Liver (tissue), 3 donors: ENCODE results near the gene ILF2.
"Not testable (repeated sequence)": the region's sequence is repeated elsewhere in the genome, so short reads cannot be mapped to it uniquely, and the experiment has no call there.

Experiments used
- GABPA ChIP-seq, 2 donors: IDR thresholded peaks in 1 of 2; conservative IDR thresholded peaks in 1 of 2; 2 replicates each; pipeline ENCODE4 v1.6.1; 2016; ENCODE audit warnings: antibody characterized with exemption in 2 of 2, mild to moderate bottlenecking in 1 of 2, moderate library complexity in 1 of 2
- JUND ChIP-seq, 2 donors: IDR thresholded peaks; 2 replicates each; pipeline ENCODE4 v1.6.1; 2016; ENCODE audit warnings: antibody characterized with exemption in 2 of 2
- RAD21 ChIP-seq, 2 donors: IDR thresholded peaks; 2 replicates each; pipeline ENCODE4 v1.6.1; 2016; ENCODE audit warnings: antibody characterized with exemption in 2 of 2, mild to moderate bottlenecking in 2 of 2
- TAF1 ChIP-seq: conservative IDR thresholded peaks from 2 replicates; pipeline ENCODE4 v1.6.1; 2016; ENCODE audit warnings: antibody characterized with exemption, mild to moderate bottlenecking
- ZBTB33 ChIP-seq: IDR thresholded peaks from 2 replicates; pipeline ENCODE4 v1.6.1; 2016; ENCODE audit warnings: antibody characterized with exemption
- TF ChIP-seq, protein P1 (sequence below): IDR thresholded peaks from 2 replicates; pipeline ENCODE4 v1.6.1; 2016; ENCODE audit warnings: antibody characterized with exemption, mild to moderate bottlenecking
- TF ChIP-seq, protein P2 (sequence below): fragments of 150-350 bp; IDR thresholded peaks from 2 replicates; pipeline ENCODE4 v1.5.1; 2017; ENCODE audit warnings: improper control_type of control experiment, low read depth, low read length; ENCODE audit not compliant: missing input control
- TF ChIP-seq, protein P3 (sequence below): IDR thresholded peaks from 2 replicates; pipeline ENCODE4 v1.6.1; 2016; ENCODE audit warnings: antibody characterized with exemption
- TF ChIP-seq, protein P4 (sequence below): IDR thresholded peaks from 2 replicates; pipeline ENCODE4 v1.6.1; 2016; ENCODE audit warnings: antibody characterized with exemption
- donor health status: healthy.
- donor health status: healthy.

- TF ChIP-seq, protein P1, sequence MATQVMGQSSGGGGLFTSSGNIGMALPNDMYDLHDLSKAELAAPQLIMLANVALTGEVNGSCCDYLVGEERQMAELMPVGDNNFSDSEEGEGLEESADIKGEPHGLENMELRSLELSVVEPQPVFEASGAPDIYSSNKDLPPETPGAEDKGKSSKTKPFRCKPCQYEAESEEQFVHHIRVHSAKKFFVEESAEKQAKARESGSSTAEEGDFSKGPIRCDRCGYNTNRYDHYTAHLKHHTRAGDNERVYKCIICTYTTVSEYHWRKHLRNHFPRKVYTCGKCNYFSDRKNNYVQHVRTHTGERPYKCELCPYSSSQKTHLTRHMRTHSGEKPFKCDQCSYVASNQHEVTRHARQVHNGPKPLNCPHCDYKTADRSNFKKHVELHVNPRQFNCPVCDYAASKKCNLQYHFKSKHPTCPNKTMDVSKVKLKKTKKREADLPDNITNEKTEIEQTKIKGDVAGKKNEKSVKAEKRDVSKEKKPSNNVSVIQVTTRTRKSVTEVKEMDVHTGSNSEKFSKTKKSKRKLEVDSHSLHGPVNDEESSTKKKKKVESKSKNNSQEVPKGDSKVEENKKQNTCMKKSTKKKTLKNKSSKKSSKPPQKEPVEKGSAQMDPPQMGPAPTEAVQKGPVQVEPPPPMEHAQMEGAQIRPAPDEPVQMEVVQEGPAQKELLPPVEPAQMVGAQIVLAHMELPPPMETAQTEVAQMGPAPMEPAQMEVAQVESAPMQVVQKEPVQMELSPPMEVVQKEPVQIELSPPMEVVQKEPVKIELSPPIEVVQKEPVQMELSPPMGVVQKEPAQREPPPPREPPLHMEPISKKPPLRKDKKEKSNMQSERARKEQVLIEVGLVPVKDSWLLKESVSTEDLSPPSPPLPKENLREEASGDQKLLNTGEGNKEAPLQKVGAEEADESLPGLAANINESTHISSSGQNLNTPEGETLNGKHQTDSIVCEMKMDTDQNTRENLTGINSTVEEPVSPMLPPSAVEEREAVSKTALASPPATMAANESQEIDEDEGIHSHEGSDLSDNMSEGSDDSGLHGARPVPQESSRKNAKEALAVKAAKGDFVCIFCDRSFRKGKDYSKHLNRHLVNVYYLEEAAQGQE: not testable (repeated sequence)
- TF ChIP-seq, protein P2, sequence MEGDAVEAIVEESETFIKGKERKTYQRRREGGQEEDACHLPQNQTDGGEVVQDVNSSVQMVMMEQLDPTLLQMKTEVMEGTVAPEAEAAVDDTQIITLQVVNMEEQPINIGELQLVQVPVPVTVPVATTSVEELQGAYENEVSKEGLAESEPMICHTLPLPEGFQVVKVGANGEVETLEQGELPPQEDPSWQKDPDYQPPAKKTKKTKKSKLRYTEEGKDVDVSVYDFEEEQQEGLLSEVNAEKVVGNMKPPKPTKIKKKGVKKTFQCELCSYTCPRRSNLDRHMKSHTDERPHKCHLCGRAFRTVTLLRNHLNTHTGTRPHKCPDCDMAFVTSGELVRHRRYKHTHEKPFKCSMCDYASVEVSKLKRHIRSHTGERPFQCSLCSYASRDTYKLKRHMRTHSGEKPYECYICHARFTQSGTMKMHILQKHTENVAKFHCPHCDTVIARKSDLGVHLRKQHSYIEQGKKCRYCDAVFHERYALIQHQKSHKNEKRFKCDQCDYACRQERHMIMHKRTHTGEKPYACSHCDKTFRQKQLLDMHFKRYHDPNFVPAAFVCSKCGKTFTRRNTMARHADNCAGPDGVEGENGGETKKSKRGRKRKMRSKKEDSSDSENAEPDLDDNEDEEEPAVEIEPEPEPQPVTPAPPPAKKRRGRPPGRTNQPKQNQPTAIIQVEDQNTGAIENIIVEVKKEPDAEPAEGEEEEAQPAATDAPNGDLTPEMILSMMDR: not testable (repeated sequence)
- not testable (repeated sequence) for TF ChIP-seq TAF1; GABPA (IDR thresholded peaks at IDR 0.05 in 1 of 2, conservative IDR thresholded peaks at IDR 0.05 in 1 of 2); RAD21 (IDR thresholded peaks at IDR 0.05); JUND (IDR thresholded peaks at IDR 0.05); ZBTB33
- TF ChIP-seq, protein P3, sequence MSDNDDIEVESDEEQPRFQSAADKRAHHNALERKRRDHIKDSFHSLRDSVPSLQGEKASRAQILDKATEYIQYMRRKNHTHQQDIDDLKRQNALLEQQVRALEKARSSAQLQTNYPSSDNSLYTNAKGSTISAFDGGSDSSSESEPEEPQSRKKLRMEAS: not testable (repeated sequence)
- TF ChIP-seq, protein P4, sequence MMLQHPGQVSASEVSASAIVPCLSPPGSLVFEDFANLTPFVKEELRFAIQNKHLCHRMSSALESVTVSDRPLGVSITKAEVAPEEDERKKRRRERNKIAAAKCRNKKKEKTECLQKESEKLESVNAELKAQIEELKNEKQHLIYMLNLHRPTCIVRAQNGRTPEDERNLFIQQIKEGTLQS: not testable (repeated sequence)
Measured at GRCh38 chr1:153671628-153672353, 998 bp upstream of the ILF2 start.
